H9 (cell line): ENCODE measurements around the gene TMTC2. TPM values are rescaled to one million over a fixed set of nuclear protein-coding genes. Genes with fewer than 3 reads are reported as not detected.

Source experiments
- DNase-seq: peaks from one replicate; pipeline ENCODE4 v3.0.0-alpha.2; 2017
- H2AFZ ChIP-seq: one replicate; pipeline ENCODE4 v1.6.1; 2013; ENCODE audit warnings: mild to moderate bottlenecking, low read length, control low read depth, moderate library complexity
- H2AK5ac ChIP-seq: 2 replicates; pipeline ENCODE4 v1.6.1; 2013; ENCODE audit warnings: low read length, control low read depth, mixed read lengths; ENCODE audit not compliant: insufficient read length
- H2BK120ac ChIP-seq: one replicate; pipeline ENCODE4 v1.6.1; 2013; ENCODE audit warnings: low read depth, mild to moderate bottlenecking, low read length, control low read depth, inconsistent platforms; ENCODE audit not compliant: poor library complexity, severe bottlenecking
- H2BK12ac ChIP-seq: 2 replicates; pipeline ENCODE4 v1.6.1; 2013; ENCODE audit warnings: low read length, control low read depth, mixed read lengths, low read depth; ENCODE audit not compliant: insufficient read length
- H2BK15ac ChIP-seq: 2 replicates; pipeline ENCODE4 v1.6.1; 2013; ENCODE audit warnings: low read depth, low read length, control low read depth
- H2BK20ac ChIP-seq: one replicate; pipeline ENCODE4 v1.6.1; 2013; ENCODE audit warnings: low read depth, mild to moderate bottlenecking, low read length, control low read depth, inconsistent platforms; ENCODE audit not compliant: poor library complexity, severe bottlenecking
- H2BK5ac ChIP-seq: 2 replicates; pipeline ENCODE4 v1.6.1; 2013; ENCODE audit warnings: low read length, control low read depth, mixed read lengths; ENCODE audit not compliant: insufficient read length
- H3K14ac ChIP-seq: 2 replicates; pipeline ENCODE4 v1.6.1; 2013; ENCODE audit warnings: low read length, control low read depth; ENCODE audit not compliant: insufficient read depth
- H3K18ac ChIP-seq: 2 replicates; pipeline ENCODE4 v1.6.1; 2013; ENCODE audit warnings: low read depth, mild to moderate bottlenecking, mixed read lengths, low read length, control low read depth; ENCODE audit not compliant: insufficient read length
- H3K23ac ChIP-seq: 2 replicates; pipeline ENCODE4 v1.6.1; 2013; ENCODE audit warnings: low read length, control low read depth, mixed read lengths, low read depth; ENCODE audit not compliant: insufficient read length
- H3K23me2 ChIP-seq: 2 replicates; pipeline ENCODE4 v1.6.1; 2013; ENCODE audit warnings: low read depth, mild to moderate bottlenecking, mixed read lengths, low read length, control low read depth; ENCODE audit not compliant: insufficient read length, poor library complexity, severe bottlenecking
- H3K27ac ChIP-seq: 2 replicates; pipeline ENCODE4 v1.5.1; 2013; ENCODE audit warnings: low read length, control low read depth, mixed read lengths, low read depth; ENCODE audit not compliant: insufficient read length
- H3K27me3 ChIP-seq: 2 replicates; pipeline ENCODE4 v1.6.1; 2013; ENCODE audit warnings: low read length, control low read depth, inconsistent platforms; ENCODE audit not compliant: insufficient read depth
- H3K4ac ChIP-seq: 2 replicates; pipeline ENCODE4 v1.6.1; 2013; ENCODE audit warnings: low read depth, mild to moderate bottlenecking, control low read depth, inconsistent platforms, low read length, moderate library complexity
- H3K4me1 ChIP-seq: 2 replicates; pipeline ENCODE4 v1.6.1; 2013; ENCODE audit warnings: low read length, control low read depth, inconsistent platforms; ENCODE audit not compliant: insufficient read depth
- H3K4me2 ChIP-seq: 2 replicates; pipeline ENCODE4 v1.6.1; 2013; ENCODE audit warnings: low read length, control low read depth, mixed read lengths; ENCODE audit not compliant: insufficient read length, insufficient read depth
- H3K56ac ChIP-seq: 2 replicates; pipeline ENCODE4 v1.6.1; 2013; ENCODE audit warnings: low read depth, mild to moderate bottlenecking, mixed read lengths, low read length, control low read depth; ENCODE audit not compliant: insufficient read length
- H3K79me1 ChIP-seq: 2 replicates; pipeline ENCODE4 v1.6.1; 2013; ENCODE audit warnings: low read depth, mild to moderate bottlenecking, moderate library complexity, low read length, control low read depth, inconsistent platforms; ENCODE audit not compliant: insufficient read depth, poor library complexity, severe bottlenecking
- H3K79me2 ChIP-seq: 2 replicates; pipeline ENCODE4 v1.6.1; 2013; ENCODE audit warnings: low read length, control low read depth, inconsistent platforms; ENCODE audit not compliant: insufficient read depth
- H3K9ac ChIP-seq: 2 replicates; pipeline ENCODE4 v1.6.1; 2013; ENCODE audit warnings: low read length, control low read depth, mixed read lengths; ENCODE audit not compliant: insufficient read length; ENCODE audit errors: extremely low read depth
- H3K9me3 ChIP-seq: one replicate; pipeline ENCODE4 v1.6.1; 2013; ENCODE audit warnings: low read depth, low read length, inconsistent platforms; ENCODE audit not compliant: control insufficient read depth
- H3T11ph ChIP-seq: one replicate; pipeline ENCODE4 v1.6.1; 2013; ENCODE audit warnings: mild to moderate bottlenecking, low read length, control low read depth, inconsistent platforms
- H4K20me1 ChIP-seq: one replicate; pipeline ENCODE4 v1.6.1; 2013; ENCODE audit not compliant: control insufficient read depth, insufficient read length, insufficient read depth
- H4K5ac ChIP-seq: 2 replicates; pipeline ENCODE4 v1.6.1; 2013; ENCODE audit warnings: low read depth, mild to moderate bottlenecking, mixed read lengths, low read length, control low read depth; ENCODE audit not compliant: insufficient read length
- H4K8ac ChIP-seq: replicated peaks from 2 replicates; pipeline ENCODE4 v1.6.1; 2013; ENCODE audit warnings: low read length, control low read depth, mixed read lengths, low read depth; ENCODE audit not compliant: insufficient read length
- H4K91ac ChIP-seq: 2 replicates; pipeline ENCODE4 v1.6.1; 2013; ENCODE audit warnings: low read depth, mild to moderate bottlenecking, moderate library complexity, mixed read lengths, low read length, control low read depth; ENCODE audit not compliant: insufficient read length
- H3K27ac Mint-ChIP-seq, 3 experiments: 2 replicates in 2 of 3; 3 replicates in 1 of 3; pipeline ENCODE4 v1.8.0; 2020 to 2021; ENCODE audit warnings: mixed read lengths in 3 of 3, mild to moderate bottlenecking in 1 of 3, moderate library complexity in 1 of 3
- H3K27me3 Mint-ChIP-seq: 2 replicates; pipeline ENCODE4 v1.8.0; 2021; ENCODE audit warnings: low read depth, mild to moderate bottlenecking, moderate library complexity, mixed read lengths
- H3K36me3 Mint-ChIP-seq, 3 experiments: 2 replicates in 2 of 3; 3 replicates in 1 of 3; pipeline ENCODE4 v1.8.0; 2020 to 2021; ENCODE audit warnings: low read depth in 3 of 3, mixed read lengths in 3 of 3; ENCODE audit not compliant: insufficient read depth in 1 of 3
- H3K4me1 Mint-ChIP-seq, 2 experiments: 2 replicates each; pipeline ENCODE4 v1.8.0; 2020; ENCODE audit warnings: mixed read lengths in 2 of 2
- H3K4me3 Mint-ChIP-seq, 2 experiments: 2 replicates in 1 of 2; 3 replicates in 1 of 2; pipeline ENCODE4 v1.8.0; 2020 to 2021; ENCODE audit warnings: mild to moderate bottlenecking in 2 of 2, mixed read lengths in 2 of 2, moderate library complexity in 1 of 2
- H3K9me3 Mint-ChIP-seq, 2 experiments: 2 replicates in 1 of 2; 3 replicates in 1 of 2; pipeline ENCODE4 v1.8.0; 2020; ENCODE audit warnings: mild to moderate bottlenecking in 2 of 2, mixed read lengths in 2 of 2, moderate library complexity in 1 of 2
- WGBS: extraction: QIAGEN DNeasy Blood & Tissue Kit; methylation state at CpG from one replicate; pipeline ENCODE4 v1.1.7; 2013; ENCODE audit warnings: missing lambda C conversion rate, low lambda C conversion rate, mixed read lengths; ENCODE audit not compliant: insufficient read length; ENCODE audit errors: extremely low coverage; 5-methylcytosine and 5-hydroxymethylcytosine counted together
- total RNA-seq: library from RNA; stranded (reverse); gene quantifications from 2 replicates; pipeline ENCODE4 v1.2.1, GENCODE V29; 2021
- TF ChIP-seq, protein P1 (sequence below): fragments of 200-600 bp; sonication (generic); conservative IDR thresholded peaks from 3 replicates; pipeline ENCODE4 v1.8.0; 2021; ENCODE audit warnings: antibody characterized with exemption, mild to moderate bottlenecking

TMTC2 gene
- total RNA-seq, 1 experiment from 2014 or later, result 3.1 TPM

DNA sequence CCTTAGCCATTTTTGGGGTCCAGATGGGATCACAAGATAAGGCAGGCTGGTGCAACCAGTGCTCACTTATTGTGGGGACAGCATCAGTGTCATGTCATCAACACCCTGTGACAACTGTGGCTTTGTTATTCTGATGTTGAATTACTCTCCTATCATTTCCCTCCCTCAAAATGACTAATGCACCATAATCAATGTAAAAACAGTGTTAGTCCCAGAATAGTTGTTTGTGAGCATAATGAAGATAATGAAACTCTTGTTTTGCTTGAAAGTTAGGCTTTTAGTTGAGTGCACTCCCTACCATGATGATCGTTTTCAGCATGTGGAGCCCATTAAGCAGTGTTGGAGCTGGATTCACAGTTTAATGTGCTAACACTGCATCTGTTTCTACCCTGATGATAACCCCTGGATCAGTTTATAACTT, 151.4 kb downstream of the TMTC2 start:
- H2BK120ac ChIP-seq, result no peak overlapping the region
- H3K14ac ChIP-seq, result no peak overlapping the region
- H2BK20ac ChIP-seq, result no peak overlapping the region
- Mint-ChIP-seq H3K9me3 (no peaks in the 10 kb centered on the region), H3K27me3 (no peaks in the 10 kb centered on the region), H3K36me3 (no peaks in the 10 kb centered on the region), H3K27ac (no peak overlapping the region), H3K4me3 (no peak overlapping the region), H3K4me1 (peaks cover 4 to 5% of the 10 kb centered on the region in 2 experiments; a peak in 1 of 4 replicates)
- no peak overlapping the region for H3K27ac ChIP-seq
- H3K18ac ChIP-seq, result no peak overlapping the region
- DNase-seq, result no peak
- no peak overlapping the region for H4K8ac ChIP-seq
- H3K23me2 ChIP-seq, result no peaks in the 10 kb centered on the region
- no peaks in the 10 kb centered on the region for H4K20me1 ChIP-seq
- H3K79me2 ChIP-seq, result no peaks in the 10 kb centered on the region
- H2BK5ac ChIP-seq, result no peak overlapping the region
- WGBS, result no CpG with 5 or more reads among the region's 1 CpG
- H3K4me1 ChIP-seq, result no peaks in the 10 kb centered on the region
- H3K4ac ChIP-seq, result no peak overlapping the region
- no peak overlapping the region for H3K9ac ChIP-seq
- TF ChIP-seq, protein P1, sequence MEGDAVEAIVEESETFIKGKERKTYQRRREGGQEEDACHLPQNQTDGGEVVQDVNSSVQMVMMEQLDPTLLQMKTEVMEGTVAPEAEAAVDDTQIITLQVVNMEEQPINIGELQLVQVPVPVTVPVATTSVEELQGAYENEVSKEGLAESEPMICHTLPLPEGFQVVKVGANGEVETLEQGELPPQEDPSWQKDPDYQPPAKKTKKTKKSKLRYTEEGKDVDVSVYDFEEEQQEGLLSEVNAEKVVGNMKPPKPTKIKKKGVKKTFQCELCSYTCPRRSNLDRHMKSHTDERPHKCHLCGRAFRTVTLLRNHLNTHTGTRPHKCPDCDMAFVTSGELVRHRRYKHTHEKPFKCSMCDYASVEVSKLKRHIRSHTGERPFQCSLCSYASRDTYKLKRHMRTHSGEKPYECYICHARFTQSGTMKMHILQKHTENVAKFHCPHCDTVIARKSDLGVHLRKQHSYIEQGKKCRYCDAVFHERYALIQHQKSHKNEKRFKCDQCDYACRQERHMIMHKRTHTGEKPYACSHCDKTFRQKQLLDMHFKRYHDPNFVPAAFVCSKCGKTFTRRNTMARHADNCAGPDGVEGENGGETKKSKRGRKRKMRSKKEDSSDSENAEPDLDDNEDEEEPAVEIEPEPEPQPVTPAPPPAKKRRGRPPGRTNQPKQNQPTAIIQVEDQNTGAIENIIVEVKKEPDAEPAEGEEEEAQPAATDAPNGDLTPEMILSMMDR, result no peak
- H2BK15ac ChIP-seq, result no peak overlapping the region
- no peak overlapping the region for H4K5ac ChIP-seq
- no peak overlapping the region for H2AFZ ChIP-seq
- H3K4me2 ChIP-seq, result no peak overlapping the region
- no peak overlapping the region for H3T11ph ChIP-seq
- H4K91ac ChIP-seq, result no peak overlapping the region
- no peaks in the 10 kb centered on the region for H3K27me3 ChIP-seq
- no peaks in the 10 kb centered on the region for H3K79me1 ChIP-seq
- H3K23ac ChIP-seq, result no peak overlapping the region
- H3K56ac ChIP-seq, result no peak overlapping the region
- H2BK12ac ChIP-seq, result no peak overlapping the region
- no peaks in the 10 kb centered on the region for H3K9me3 ChIP-seq
- no peak overlapping the region for H2AK5ac ChIP-seq
